HCT116 (cell line): ENCODE results near the gene PSMD3. TPM values are rescaled to one million over a fixed set of nuclear protein-coding genes. Genes with fewer than 3 reads are reported as not detected.

Source experiments
- ATAC-seq: fragments of 200-7000 bp; cut with Tn5 transposase; 2 replicates; pipeline ENCODE4 v1.9.1; 2020; ENCODE audit warnings: mild to moderate bottlenecking, moderate library complexity
- BruUV-seq: library from RNA; stranded (reverse); fragments of 400-500 nt; replicated peaks from 2 replicates; lab custom pipeline; 2021; lab: Mats Ljungman, UMichigan
- CTCF ChIA-PET: fragments of 300-600 bp; sonication (Branson Sonifier 250); formaldehyde crosslinking; loops from one replicate; lab custom pipeline; 2021; ENCODE audit warnings: antibody characterized with exemption; lab: Charles Lee
- POLR2A ChIA-PET: fragments of 300-600, 350-600 bp; sonication (Branson Sonifier 250); formaldehyde crosslinking; loops from one replicate; lab custom pipeline; 2021; ENCODE audit warnings: antibody characterized with exemption; lab: Charles Lee
- RAD21 ChIA-PET, 2 experiments: fragments of 300-600 bp; sonication (Branson Sonifier 250); formaldehyde crosslinking; loops; one replicate each; lab custom pipeline; 2023; ENCODE audit warnings: low total read pairs in 2 of 2; ENCODE audit not compliant: uncharacterized antibody in 2 of 2, unreplicated experiment in 2 of 2, low non-redundant PET in 1 of 2; lab: Charles Lee
- DNase-seq: peaks from one replicate; pipeline ENCODE4 v3.0.0-alpha.2; 2010; ENCODE audit warnings: low read depth, low spot score
- H2AFZ ChIP-seq: fragments of 200-600 bp; shearing (Covaris generic), sonication (generic); 2 replicates; pipeline ENCODE4 v1.6.1; 2017; ENCODE audit warnings: low read depth, mixed run types, mixed read lengths, antibody characterized with exemption, low read length; ENCODE audit not compliant: poor library complexity, severe bottlenecking
- H3K27ac ChIP-seq: 2 replicates; pipeline ENCODE4 v1.5.1; 2012; ENCODE audit warnings: low read depth, low read length
- H3K27me3 ChIP-seq: fragments of 200-600 bp; sonication (generic); 2 replicates; pipeline ENCODE4 v1.6.1; 2016; ENCODE audit warnings: mixed run types, low read length, mixed read lengths; ENCODE audit not compliant: insufficient read depth
- H3K36me3 ChIP-seq, 2 experiments: fragments of 200-500 bp in 1 of 2; fragments of 200-600 bp in 1 of 2; sonication (Bioruptor generic) in 1 of 2; sonication (generic) in 1 of 2; 2 replicates each; pipeline versions ENCODE4 v1.5.1 to v1.6.1; 2014 to 2016; ENCODE audit warnings: low read length in 2 of 2, inconsistent platforms in 1 of 2, mixed read lengths in 1 of 2, mixed run types in 1 of 2; ENCODE audit not compliant: insufficient read depth in 2 of 2, control insufficient read depth in 1 of 2
- H3K4me1 ChIP-seq, 2 experiments: fragments of 200-600 bp in 1 of 2; sonication (generic) in 1 of 2; 2 replicates each; pipeline versions ENCODE4 v1.5.1 to v1.6.1; 2012 to 2017; ENCODE audit warnings: low read length in 2 of 2, inconsistent platforms in 1 of 2, mild to moderate bottlenecking in 1 of 2, mixed read lengths in 1 of 2, mixed run types in 1 of 2, moderate library complexity in 1 of 2; ENCODE audit not compliant: insufficient read depth in 2 of 2, control insufficient read depth in 1 of 2
- H3K4me2 ChIP-seq: fragments of 200-600 bp; sonication (generic); 2 replicates; pipeline ENCODE4 v1.6.1; 2017; ENCODE audit warnings: mixed run types, low read length, mixed read lengths
- H3K4me3 ChIP-seq, 2 experiments: fragments of 200-600 bp in 1 of 2; sonication (generic) in 1 of 2; replicated peaks in 1 of 2; 2 replicates each; pipeline ENCODE4 v1.5.1; 2011 to 2016; ENCODE audit warnings: low read length in 2 of 2, control low read depth in 1 of 2, low read depth in 1 of 2, mild to moderate bottlenecking in 1 of 2, mixed read lengths in 1 of 2, mixed run types in 1 of 2
- H3K79me2 ChIP-seq: fragments of 200-600 bp; sonication (generic); 2 replicates; pipeline ENCODE4 v1.6.1; 2017; ENCODE audit warnings: mild to moderate bottlenecking, mixed run types, low read length, moderate library complexity, mixed read lengths; ENCODE audit not compliant: insufficient read depth
- H3K9ac ChIP-seq: fragments of 200-600 bp; sonication (generic); 2 replicates; pipeline ENCODE4 v1.6.1; 2016; ENCODE audit warnings: low read length, mixed read lengths
- H3K9me2 ChIP-seq: fragments of 200-600 bp; sonication (generic), shearing (Covaris generic); 2 replicates; pipeline ENCODE4 v1.6.1; 2017; ENCODE audit warnings: mixed run types, mild to moderate bottlenecking, moderate library complexity; ENCODE audit not compliant: insufficient read depth
- H3K9me3 ChIP-seq, 2 experiments: fragments of 200-500 bp in 1 of 2; fragments of 200-600 bp in 1 of 2; sonication (Bioruptor generic) in 1 of 2; sonication (generic) in 1 of 2; 2 replicates each; pipeline ENCODE4 v1.6.1; 2014 to 2017; ENCODE audit warnings: low read length in 2 of 2, mixed read lengths in 2 of 2, inconsistent platforms in 1 of 2, low read depth in 1 of 2, mild to moderate bottlenecking in 1 of 2, mixed run types in 1 of 2, moderate library complexity in 1 of 2; ENCODE audit not compliant: control insufficient read depth in 1 of 2, insufficient read depth in 1 of 2
- H4K20me1 ChIP-seq: fragments of 200-600 bp; sonication (generic), shearing (Covaris generic); 2 replicates; pipeline ENCODE4 v1.6.1; 2017; ENCODE audit warnings: mixed run types, mild to moderate bottlenecking, moderate library complexity; ENCODE audit not compliant: insufficient read depth
- ATF3 ChIP-seq: IDR thresholded peaks from 2 replicates; pipeline ENCODE4 v1.6.1; 2012
- CEBPB ChIP-seq: IDR thresholded peaks from 2 replicates; pipeline ENCODE4 v1.6.1; 2012; ENCODE audit warnings: low read depth
- CTCF ChIP-seq, 3 experiments: fragments of 200-600 bp in 1 of 3; sonication (generic) in 1 of 3; IDR thresholded peaks in 2 of 3; conservative IDR thresholded peaks in 1 of 3; 2 replicates each; pipeline ENCODE4 v1.5.1; 2012 to 2017; ENCODE audit warnings: low read depth in 2 of 3, low read length in 2 of 3, antibody characterized with exemption in 1 of 3, borderline replicate concordance in 1 of 3, control low read depth in 1 of 3, mild to moderate bottlenecking in 1 of 3, mixed read lengths in 1 of 3, mixed run types in 1 of 3, moderate library complexity in 1 of 3; ENCODE audit not compliant: insufficient read depth in 1 of 3
- ELF1 ChIP-seq: IDR thresholded peaks from 2 replicates; pipeline ENCODE4 v1.6.1; 2012; ENCODE audit warnings: low read depth, borderline replicate concordance
- EZH2 ChIP-seq: fragments of 200-600 bp; sonication (generic); IDR thresholded peaks from 2 replicates; pipeline ENCODE4 v1.6.1; 2017; ENCODE audit warnings: antibody characterized with exemption, mixed run types
- EZH2phosphoT487 ChIP-seq: fragments of 200-600 bp; IDR thresholded peaks from 2 replicates; pipeline ENCODE4 v1.6.1; 2018; ENCODE audit warnings: antibody characterized with exemption, borderline replicate concordance
- FOSL1 ChIP-seq: IDR thresholded peaks from 2 replicates; pipeline ENCODE4 v1.6.1; 2012; ENCODE audit warnings: low read depth
- JUND ChIP-seq: IDR thresholded peaks from 2 replicates; pipeline ENCODE4 v1.6.1; 2012
- POLR2A ChIP-seq: IDR thresholded peaks from 2 replicates; pipeline ENCODE4 v1.7.0; 2011; ENCODE audit warnings: borderline replicate concordance; ENCODE audit not compliant: insufficient read depth, insufficient read length; ENCODE audit errors: extremely low read depth
- RAD21 ChIP-seq: IDR thresholded peaks from 2 replicates; pipeline ENCODE4 v1.6.1; 2012; ENCODE audit warnings: low read depth, mild to moderate bottlenecking
- SIN3A ChIP-seq: IDR thresholded peaks from 2 replicates; pipeline ENCODE4 v1.6.1; 2012; ENCODE audit warnings: low read depth
- SP1 ChIP-seq: IDR thresholded peaks from 2 replicates; pipeline ENCODE4 v1.6.1; 2012; ENCODE audit warnings: low read depth
- SRF ChIP-seq: IDR thresholded peaks from 2 replicates; pipeline ENCODE4 v1.6.1; 2012; ENCODE audit warnings: low read depth
- TCF7L2 ChIP-seq: IDR thresholded peaks from 2 replicates; pipeline ENCODE4 v1.7.0; 2011; ENCODE audit warnings: borderline replicate concordance, inconsistent platforms; ENCODE audit not compliant: insufficient read depth, insufficient read length; ENCODE audit errors: extremely low read depth
- YY1 ChIP-seq: IDR thresholded peaks from 2 replicates; pipeline ENCODE4 v1.6.1; 2011; ENCODE audit warnings: low read length, low read depth, moderate library complexity, mild to moderate bottlenecking; ENCODE audit not compliant: insufficient replicate concordance; ENCODE audit errors: extremely low read depth
- ZBTB33 ChIP-seq: IDR thresholded peaks from 2 replicates; pipeline ENCODE4 v1.6.1; 2011; ENCODE audit warnings: mild to moderate bottlenecking, low read length, moderate library complexity; ENCODE audit not compliant: insufficient replicate concordance; ENCODE audit errors: extremely low read depth
- ZFX ChIP-seq: fragments of 450-650 bp; IDR thresholded peaks from 2 replicates; pipeline ENCODE4 v1.6.1; 2017
- intact Hi-C: fragments of 100-400 bp; cut with micrococcal nuclease; formaldehyde crosslinking; loops from 2 replicates; pipeline ENCODE4 v1.10.0; 2022
- total RNA-seq: library from RNA; stranded (reverse); gene quantifications from one replicate; pipeline ENCODE4 v1.2.1, GENCODE V29; 2021; ENCODE audit not compliant: unreplicated experiment

The PSMD3 gene
- total RNA-seq, 1 experiment from 2014 or later = 152 TPM

- no peaks in the 10 kb centered on the region for H3K79me2 ChIP-seq
- H3K27me3 ChIP-seq = no peaks in the 10 kb centered on the region
- H3K9ac ChIP-seq = no peak overlapping the region
- intact Hi-C loops = no loop called here
- no peak overlapping the region for H3K27ac ChIP-seq
- peaks cover 13 to 41% of the 10 kb centered on the region in 2 experiments; a peak in 3 of 4 replicates for H3K36me3 ChIP-seq
- ATAC-seq (no peak), DNase-seq (no peak)
- H3K9me2 ChIP-seq = no peaks in the 10 kb centered on the region
- no peaks in the 10 kb centered on the region for H4K20me1 ChIP-seq
- no peak overlapping the region for H3K4me3 ChIP-seq
- BruUV-seq = no TSS peak
- H3K4me2 ChIP-seq = no peak overlapping the region
- H3K4me1 ChIP-seq = peaks cover 2 to 22% of the 10 kb centered on the region in 2 experiments; a peak in 2 of 4 replicates
- H2AFZ ChIP-seq = no peak overlapping the region
- ChIA-PET RAD21 (no interaction called here), CTCF (no interaction called here), POLR2A (no interaction called here)
- H3K9me3 ChIP-seq = no peaks in the 10 kb centered on the region
- TF ChIP-seq SIN3A (no peak), YY1 (no peak), POLR2A (no peak), ZBTB33 (no peak)
Measured at GRCh38 chr17:40022497-40022896, 41.9 kb downstream of the PSMD3 start.

- Histone ChIP-seq H3K27me3 (no peaks in the 10 kb centered on the region), H4K20me1 (no peaks in the 10 kb centered on the region), H2AFZ (no peak overlapping the region), H3K4me2 (no peak overlapping the region), H3K36me3 (peaks cover 13 to 44% of the 10 kb centered on the region in 2 experiments; a peak in 3 of 4 replicates), H3K4me3 (no peak overlapping the region), H3K9me2 (no peaks in the 10 kb centered on the region), H3K9me3 (no peaks in the 10 kb centered on the region), H3K27ac (no peak overlapping the region), H3K79me2 (no peaks in the 10 kb centered on the region), H3K9ac (no peak overlapping the region), H3K4me1 (peaks cover 2 to 22% of the 10 kb centered on the region in 2 experiments; a peak in 2 of 4 replicates)
- intact Hi-C loops = no loop called here
- BruUV-seq = no TSS peak
- ChIA-PET POLR2A (no interaction called here), CTCF (no interaction called here), RAD21 (no interaction called here)
- DNase-seq = no peak
- no peak for ATAC-seq
- no peak for TF ChIP-seq SRF
- TF ChIP-seq CEBPB = no peak
- TF ChIP-seq TCF7L2 = no peak
- no peak for TF ChIP-seq SP1
- TF ChIP-seq JUND = no peak
- TF ChIP-seq EZH2 = no peak
- no peak for TF ChIP-seq FOSL1
- no peak for TF ChIP-seq ZFX
- TF ChIP-seq SIN3A = no peak
- TF ChIP-seq ATF3 = no peak
- no peak for TF ChIP-seq CTCF (IDR thresholded peaks at IDR 0.05 in 2 of 3, conservative IDR thresholded peaks at IDR 0.05 in 1 of 3; ENCODE audit: borderline replicate concordance in 1 of 3, insufficient read depth in 1 of 3, low read depth in 2 of 3, low read length in 2 of 3)
- no peak for TF ChIP-seq ELF1
- TF ChIP-seq POLR2A = no peak
- no peak for TF ChIP-seq YY1
- TF ChIP-seq RAD21 = no peak
- TF ChIP-seq EZH2phosphoT487 = no peak
Measured at GRCh38 chr17:40022961-40023541, 42.4 kb downstream of the PSMD3 start.
